H9 (cell line): ENCODE data around the gene CCL19. TPM values are rescaled to one million over a fixed set of nuclear protein-coding genes. Genes with fewer than 3 reads are reported as not detected.

ENCODE experiments used
- DNase-seq: peaks from one replicate; pipeline ENCODE4 v3.0.0-alpha.2; 2017
- H2AFZ ChIP-seq: one replicate; pipeline ENCODE4 v1.6.1; 2013; ENCODE audit warnings: mild to moderate bottlenecking, low read length, control low read depth, moderate library complexity
- H2AK5ac ChIP-seq: 2 replicates; pipeline ENCODE4 v1.6.1; 2013; ENCODE audit warnings: low read length, control low read depth, mixed read lengths; ENCODE audit not compliant: insufficient read length
- H2BK120ac ChIP-seq: one replicate; pipeline ENCODE4 v1.6.1; 2013; ENCODE audit warnings: low read depth, mild to moderate bottlenecking, low read length, control low read depth, inconsistent platforms; ENCODE audit not compliant: poor library complexity, severe bottlenecking
- H2BK12ac ChIP-seq: 2 replicates; pipeline ENCODE4 v1.6.1; 2013; ENCODE audit warnings: low read length, control low read depth, mixed read lengths, low read depth; ENCODE audit not compliant: insufficient read length
- H2BK15ac ChIP-seq: 2 replicates; pipeline ENCODE4 v1.6.1; 2013; ENCODE audit warnings: low read depth, low read length, control low read depth
- H2BK20ac ChIP-seq: one replicate; pipeline ENCODE4 v1.6.1; 2013; ENCODE audit warnings: low read depth, mild to moderate bottlenecking, low read length, control low read depth, inconsistent platforms; ENCODE audit not compliant: poor library complexity, severe bottlenecking
- H2BK5ac ChIP-seq: 2 replicates; pipeline ENCODE4 v1.6.1; 2013; ENCODE audit warnings: low read length, control low read depth, mixed read lengths; ENCODE audit not compliant: insufficient read length
- H3K14ac ChIP-seq: 2 replicates; pipeline ENCODE4 v1.6.1; 2013; ENCODE audit warnings: low read length, control low read depth; ENCODE audit not compliant: insufficient read depth
- H3K18ac ChIP-seq: 2 replicates; pipeline ENCODE4 v1.6.1; 2013; ENCODE audit warnings: low read depth, mild to moderate bottlenecking, mixed read lengths, low read length, control low read depth; ENCODE audit not compliant: insufficient read length
- H3K23ac ChIP-seq: 2 replicates; pipeline ENCODE4 v1.6.1; 2013; ENCODE audit warnings: low read length, control low read depth, mixed read lengths, low read depth; ENCODE audit not compliant: insufficient read length
- H3K23me2 ChIP-seq: 2 replicates; pipeline ENCODE4 v1.6.1; 2013; ENCODE audit warnings: low read depth, mild to moderate bottlenecking, mixed read lengths, low read length, control low read depth; ENCODE audit not compliant: insufficient read length, poor library complexity, severe bottlenecking
- H3K27ac ChIP-seq: 2 replicates; pipeline ENCODE4 v1.5.1; 2013; ENCODE audit warnings: low read length, control low read depth, mixed read lengths, low read depth; ENCODE audit not compliant: insufficient read length
- H3K27me3 ChIP-seq: 2 replicates; pipeline ENCODE4 v1.6.1; 2013; ENCODE audit warnings: low read length, control low read depth, inconsistent platforms; ENCODE audit not compliant: insufficient read depth
- H3K4ac ChIP-seq: 2 replicates; pipeline ENCODE4 v1.6.1; 2013; ENCODE audit warnings: low read depth, mild to moderate bottlenecking, control low read depth, inconsistent platforms, low read length, moderate library complexity
- H3K4me1 ChIP-seq: 2 replicates; pipeline ENCODE4 v1.6.1; 2013; ENCODE audit warnings: low read length, control low read depth, inconsistent platforms; ENCODE audit not compliant: insufficient read depth
- H3K4me2 ChIP-seq: 2 replicates; pipeline ENCODE4 v1.6.1; 2013; ENCODE audit warnings: low read length, control low read depth, mixed read lengths; ENCODE audit not compliant: insufficient read length, insufficient read depth
- H3K56ac ChIP-seq: 2 replicates; pipeline ENCODE4 v1.6.1; 2013; ENCODE audit warnings: low read depth, mild to moderate bottlenecking, mixed read lengths, low read length, control low read depth; ENCODE audit not compliant: insufficient read length
- H3K79me1 ChIP-seq: 2 replicates; pipeline ENCODE4 v1.6.1; 2013; ENCODE audit warnings: low read depth, mild to moderate bottlenecking, moderate library complexity, low read length, control low read depth, inconsistent platforms; ENCODE audit not compliant: insufficient read depth, poor library complexity, severe bottlenecking
- H3K79me2 ChIP-seq: 2 replicates; pipeline ENCODE4 v1.6.1; 2013; ENCODE audit warnings: low read length, control low read depth, inconsistent platforms; ENCODE audit not compliant: insufficient read depth
- H3K9ac ChIP-seq: 2 replicates; pipeline ENCODE4 v1.6.1; 2013; ENCODE audit warnings: low read length, control low read depth, mixed read lengths; ENCODE audit not compliant: insufficient read length; ENCODE audit errors: extremely low read depth
- H3K9me3 ChIP-seq: one replicate; pipeline ENCODE4 v1.6.1; 2013; ENCODE audit warnings: low read depth, low read length, inconsistent platforms; ENCODE audit not compliant: control insufficient read depth
- H3T11ph ChIP-seq: one replicate; pipeline ENCODE4 v1.6.1; 2013; ENCODE audit warnings: mild to moderate bottlenecking, low read length, control low read depth, inconsistent platforms
- H4K20me1 ChIP-seq: one replicate; pipeline ENCODE4 v1.6.1; 2013; ENCODE audit not compliant: control insufficient read depth, insufficient read length, insufficient read depth
- H4K5ac ChIP-seq: 2 replicates; pipeline ENCODE4 v1.6.1; 2013; ENCODE audit warnings: low read depth, mild to moderate bottlenecking, mixed read lengths, low read length, control low read depth; ENCODE audit not compliant: insufficient read length
- H4K8ac ChIP-seq: replicated peaks from 2 replicates; pipeline ENCODE4 v1.6.1; 2013; ENCODE audit warnings: low read length, control low read depth, mixed read lengths, low read depth; ENCODE audit not compliant: insufficient read length
- H4K91ac ChIP-seq: 2 replicates; pipeline ENCODE4 v1.6.1; 2013; ENCODE audit warnings: low read depth, mild to moderate bottlenecking, moderate library complexity, mixed read lengths, low read length, control low read depth; ENCODE audit not compliant: insufficient read length
- H3K27ac Mint-ChIP-seq, 3 experiments: 2 replicates in 2 of 3; 3 replicates in 1 of 3; pipeline ENCODE4 v1.8.0; 2020 to 2021; ENCODE audit warnings: mixed read lengths in 3 of 3, mild to moderate bottlenecking in 1 of 3, moderate library complexity in 1 of 3
- H3K27me3 Mint-ChIP-seq: 2 replicates; pipeline ENCODE4 v1.8.0; 2021; ENCODE audit warnings: low read depth, mild to moderate bottlenecking, moderate library complexity, mixed read lengths
- H3K36me3 Mint-ChIP-seq, 3 experiments: 2 replicates in 2 of 3; 3 replicates in 1 of 3; pipeline ENCODE4 v1.8.0; 2020 to 2021; ENCODE audit warnings: low read depth in 3 of 3, mixed read lengths in 3 of 3; ENCODE audit not compliant: insufficient read depth in 1 of 3
- H3K4me1 Mint-ChIP-seq, 2 experiments: 2 replicates each; pipeline ENCODE4 v1.8.0; 2020; ENCODE audit warnings: mixed read lengths in 2 of 2
- H3K4me3 Mint-ChIP-seq, 2 experiments: 2 replicates in 1 of 2; 3 replicates in 1 of 2; pipeline ENCODE4 v1.8.0; 2020 to 2021; ENCODE audit warnings: mild to moderate bottlenecking in 2 of 2, mixed read lengths in 2 of 2, moderate library complexity in 1 of 2
- H3K9me3 Mint-ChIP-seq, 2 experiments: 2 replicates in 1 of 2; 3 replicates in 1 of 2; pipeline ENCODE4 v1.8.0; 2020; ENCODE audit warnings: mild to moderate bottlenecking in 2 of 2, mixed read lengths in 2 of 2, moderate library complexity in 1 of 2
- CTCF ChIP-seq: fragments of 200-600 bp; sonication (generic); conservative IDR thresholded peaks from 3 replicates; pipeline ENCODE4 v1.8.0; 2021; ENCODE audit warnings: antibody characterized with exemption, mild to moderate bottlenecking
- total RNA-seq: library from RNA; stranded (reverse); gene quantifications from 2 replicates; pipeline ENCODE4 v1.2.1, GENCODE V29; 2021

Gene CCL19
- total RNA-seq, 1 experiment from 2014 or later, result not detected

- H3K4me1 Mint-ChIP-seq, result peaks cover 3 to 4% of the 10 kb centered on the region in 2 experiments; a peak in 3 of 4 replicates
- H3K23ac ChIP-seq, result no peak overlapping the region
- H3K36me3 Mint-ChIP-seq, result no peaks in the 10 kb centered on the region; a peak in 1 of 7 replicates
- H3K56ac ChIP-seq, result no peak overlapping the region
- H3K18ac ChIP-seq, result no peak overlapping the region
- no peak overlapping the region for H3T11ph ChIP-seq
- H3K4me3 Mint-ChIP-seq, result no peak overlapping the region
- no peaks in the 10 kb centered on the region for H3K79me1 ChIP-seq
- H4K20me1 ChIP-seq, result no peaks in the 10 kb centered on the region
- no peak overlapping the region for H4K8ac ChIP-seq
- no peak overlapping the region for H2BK5ac ChIP-seq
- H2BK12ac ChIP-seq, result no peak overlapping the region
- DNase-seq, result no peak
- TF ChIP-seq CTCF, result no peak
- H3K27me3 ChIP-seq, result peaks cover 3% of the 10 kb centered on the region; the same call in 1 of the 2 replicates
- H3K79me2 ChIP-seq, result no peaks in the 10 kb centered on the region
- no peaks in the 10 kb centered on the region for H3K23me2 ChIP-seq
- no peak overlapping the region for H3K9ac ChIP-seq
- H2BK15ac ChIP-seq, result no peak overlapping the region
- no peak overlapping the region for H4K91ac ChIP-seq
- no peaks in the 10 kb centered on the region for H3K4me1 ChIP-seq
- no peak overlapping the region for H3K4me2 ChIP-seq
- no peak overlapping the region for H2AK5ac ChIP-seq
- H2AFZ ChIP-seq, result no peak overlapping the region
- H2BK120ac ChIP-seq, result no peak overlapping the region
- no peak overlapping the region for H3K27ac Mint-ChIP-seq
- no peak overlapping the region for H3K27ac ChIP-seq
- no peak overlapping the region for H3K4ac ChIP-seq
- H3K9me3 Mint-ChIP-seq, result no peaks in the 10 kb centered on the region
- no peak overlapping the region for H4K5ac ChIP-seq
- H3K9me3 ChIP-seq, result no peaks in the 10 kb centered on the region
- H2BK20ac ChIP-seq, result no peak overlapping the region
- no peak overlapping the region for H3K14ac ChIP-seq
- H3K27me3 Mint-ChIP-seq, result peaks cover 21% of the 10 kb centered on the region
These were observed 3.7 kb upstream of the CCL19 start for GRCh38 chr9:34694811-34695210.
